ENCODE results near the gene ZBTB7B.
A peak's percentile ranks its signal among the peaks of the same experiment; 100 is the strongest.

The ZBTB7B gene

GRCh38 chr1:155062151-155062686, 59.6 kb downstream of the ZBTB7B start:
- H3K4me3 Mint-ChIP-seq: peak overlapping the region; percentile 86 to 87 (median 86)
- peak overlapping the region in 1 of 3 experiments; percentile 55 for H3K27ac Mint-ChIP-seq
- peaks cover 17% of the 10 kb centered on the region for H3K27me3 Mint-ChIP-seq (ENCODE audit: low read depth)
- TF ChIP-seq CTCF (IDR thresholded peaks at IDR 0.05; ENCODE audit: unreplicated experiment in 3 of 3): no peak
- H3K9me3 Mint-ChIP-seq: no peaks in the 10 kb centered on the region
- H3K4me1 Mint-ChIP-seq: peaks cover 32% of the 10 kb centered on the region
- H3K36me3 Mint-ChIP-seq (ENCODE audit: low read depth): peaks cover 9% of the 10 kb centered on the region

- peak; percentile 82 to 93 (median 92) for TF ChIP-seq CTCF (IDR thresholded peaks at IDR 0.05; ENCODE audit: unreplicated experiment in 3 of 3)
- Mint-ChIP-seq H3K4me3 (peak overlapping the region; percentile 86 to 87 (median 86)), H3K36me3 (ENCODE audit: low read depth) (peaks cover 12% of the 10 kb centered on the region), H3K27me3 (ENCODE audit: low read depth) (peaks cover 17% of the 10 kb centered on the region), H3K27ac (peak overlapping the region in 2 of 3 experiments; percentile 66 to 90), H3K4me1 (peaks cover 32% of the 10 kb centered on the region), H3K9me3 (no peaks in the 10 kb centered on the region)
Measured at GRCh38 chr1:155062702-155063411, 60.3 kb downstream of the ZBTB7B start.

- peaks cover 32% of the 10 kb centered on the region for H3K4me1 Mint-ChIP-seq
- TF ChIP-seq CTCF (IDR thresholded peaks at IDR 0.05; ENCODE audit: unreplicated experiment in 3 of 3): no peak
- H3K9me3 Mint-ChIP-seq: no peaks in the 10 kb centered on the region
- peaks cover 16% of the 10 kb centered on the region for H3K36me3 Mint-ChIP-seq (ENCODE audit: low read depth)
- peak within 1 kb of the TSS; percentile 13 to 90 (median 69) for H3K27ac Mint-ChIP-seq
- H3K4me3 Mint-ChIP-seq: peak within 1 kb of the TSS; percentile 86 to 92 (median 89)
- H3K27me3 Mint-ChIP-seq (ENCODE audit: low read depth): peaks cover 17% of the 10 kb centered on the region
Measured at GRCh38 chr1:155063550-155064110, 61.0 kb downstream of the ZBTB7B start, which contains the start of gene EFNA4. Gene EFNA4 (plus strand): TSS chr1:155063740. CDS start chr1:155063824, 84 bp downstream.

GRCh38 chr1:155064111-155064831, 61.7 kb downstream of the ZBTB7B start:
- no peak for TF ChIP-seq CTCF (IDR thresholded peaks at IDR 0.05; ENCODE audit: unreplicated experiment in 3 of 3)
- Mint-ChIP-seq H3K36me3 (ENCODE audit: low read depth) (peaks cover 17% of the 10 kb centered on the region), H3K4me1 (peaks cover 32% of the 10 kb centered on the region), H3K4me3 (peak overlapping the region; percentile 86 to 92 (median 89)), H3K27ac (peak overlapping the region; percentile 13 to 88 (median 69)), H3K9me3 (no peaks in the 10 kb centered on the region), H3K27me3 (ENCODE audit: low read depth) (peaks cover 17% of the 10 kb centered on the region)

GRCh38 chr1:155064832-155065429, 62.3 kb downstream of the ZBTB7B start:
- no peak for TF ChIP-seq CTCF (IDR thresholded peaks at IDR 0.05; ENCODE audit: unreplicated experiment in 3 of 3)
- H3K4me1 Mint-ChIP-seq: peaks cover 32% of the 10 kb centered on the region
- peaks cover 17% of the 10 kb centered on the region for H3K36me3 Mint-ChIP-seq (ENCODE audit: low read depth)

More at GRCh38 chr1:155064832-155065429, 62.3 kb downstream of the ZBTB7B start:
- peaks cover 17% of the 10 kb centered on the region for H3K27me3 Mint-ChIP-seq (ENCODE audit: low read depth)
- no peaks in the 10 kb centered on the region for H3K9me3 Mint-ChIP-seq
- peak overlapping the region; percentile 13 to 88 (median 69) for H3K27ac Mint-ChIP-seq
- peak overlapping the region; percentile 86 to 92 (median 89) for H3K4me3 Mint-ChIP-seq

Measured in nephron (organoid).